Measurements from ENCODE around the gene GPT2. TPM values are rescaled to one million over a fixed set of nuclear protein-coding genes. Genes with fewer than 3 reads are reported as not detected.

The GPT2 gene
- total RNA-seq, 1 donor from 2014 or later = 17.4 TPM

- H3K27me3 Mint-ChIP-seq = no peaks in the 10 kb centered on the region
- intact Hi-C loops (cut with micrococcal nuclease) = loop anchor here (1.0 to 2.0 kb wide), 4 partner anchors 24 to 235 kb away; partner anchors contain the start of genes GPT2, ORC6 and VPS35
- peak; percentile 30 for ATAC-seq (ENCODE audit: low read depth)
- H3K4me1 Mint-ChIP-seq = peaks cover 56% of the 10 kb centered on the region
- CTCF ChIA-PET = interaction anchor here (1.0 to 4.2 kb wide), 13 partner anchors 9 to 235 kb away, joined by 3 to 47 read pairs (median 5); partner anchors contain the start of gene GPT2
- H3K36me3 Mint-ChIP-seq (ENCODE audit: low read depth) = no peaks in the 10 kb centered on the region
- no peak overlapping the region for H3K4me3 Mint-ChIP-seq
- POLR2A ChIA-PET = interaction anchor here (0.6 to 1.5 kb wide), 7 partner anchors 8 to 250 kb away, joined by 3 to 9 read pairs (median 4); no protein-coding TSS in a partner anchor
- no peaks in the 10 kb centered on the region for H3K9me3 Mint-ChIP-seq
- DNase-seq = peak; percentile 33
- no peak overlapping the region for H3K27ac Mint-ChIP-seq
- TF ChIP-seq CTCF (IDR thresholded peaks at IDR 0.05) = peak; percentile 77
Observed at GRCh38 chr16:46908540-46909372, 24.6 kb downstream of the GPT2 start.

- H3K4me3 Mint-ChIP-seq = peak overlapping the region; percentile 50
- peak; percentile 43 for ATAC-seq (ENCODE audit: low read depth)
Observed at GRCh38 chr16:46911038-46911437, 26.9 kb downstream of the GPT2 start.

GRCh38 chr16:46911650-46912049, 27.5 kb downstream of the GPT2 start:
- POLR2A ChIA-PET = interaction anchor here (1.6 kb wide), 1 partner anchor 238 kb away, joined by 3 read pairs; no protein-coding TSS in a partner anchor
- no peaks in the 10 kb centered on the region for H3K36me3 Mint-ChIP-seq (ENCODE audit: low read depth)
- intact Hi-C loops (cut with micrococcal nuclease) = loop anchor here (1.0 kb wide), 1 partner anchor 8 kb away; no protein-coding TSS in a partner anchor
- no peak overlapping the region for H3K4me3 Mint-ChIP-seq
- peaks cover 85% of the 10 kb centered on the region for H3K4me1 Mint-ChIP-seq
- CTCF ChIA-PET = interaction anchor here (2.3 to 3.5 kb wide), 3 partner anchors 8 to 238 kb away, joined by 6 to 17 read pairs (median 7); no protein-coding TSS in a partner anchor
- DNase-seq (no peak), ATAC-seq (ENCODE audit: low read depth) (no peak)
- no peaks in the 10 kb centered on the region for H3K9me3 Mint-ChIP-seq
- H3K27ac Mint-ChIP-seq = peak overlapping the region; percentile 69
- no peaks in the 10 kb centered on the region for H3K27me3 Mint-ChIP-seq
- TF ChIP-seq CTCF (IDR thresholded peaks at IDR 0.05) = no peak

More at GRCh38 chr16:46911038-46911437, 26.9 kb downstream of the GPT2 start:
- no peaks in the 10 kb centered on the region for H3K27me3 Mint-ChIP-seq
- H3K36me3 Mint-ChIP-seq (ENCODE audit: low read depth) = no peaks in the 10 kb centered on the region
- DNase-seq = no peak
- ChIA-PET POLR2A (interaction anchor here (1.1 kb wide), 1 partner anchor 123 kb away, joined by 4 read pairs; no protein-coding TSS in a partner anchor), CTCF (interaction anchor here (1.0 to 4.2 kb wide), 8 partner anchors 9 to 238 kb away, joined by 3 to 47 read pairs (median 6); no protein-coding TSS in a partner anchor)
- intact Hi-C loops (cut with micrococcal nuclease) = loop anchor here (1.0 kb wide), 1 partner anchor 8 kb away; no protein-coding TSS in a partner anchor
- no peaks in the 10 kb centered on the region for H3K9me3 Mint-ChIP-seq
- H3K27ac Mint-ChIP-seq = peak overlapping the region; percentile 72
- TF ChIP-seq CTCF (IDR thresholded peaks at IDR 0.05) = no peak
- H3K4me1 Mint-ChIP-seq = peaks cover 78% of the 10 kb centered on the region

- Mint-ChIP-seq H3K9me3 (no peaks in the 10 kb centered on the region), H3K27me3 (no peaks in the 10 kb centered on the region), H3K4me3 (no peak overlapping the region), H3K36me3 (ENCODE audit: low read depth) (no peaks in the 10 kb centered on the region), H3K27ac (peak overlapping the region; percentile 80), H3K4me1 (peaks cover 98% of the 10 kb centered on the region)
- no peak for ATAC-seq (ENCODE audit: low read depth)
- no peak for DNase-seq
- CTCF ChIA-PET = interaction anchor here (1.1 kb wide), 1 partner anchor 61 kb away, joined by 4 read pairs; no protein-coding TSS in a partner anchor
- POLR2A ChIA-PET = no interaction called here
- TF ChIP-seq CTCF (IDR thresholded peaks at IDR 0.05) = no peak
- intact Hi-C loops (cut with micrococcal nuclease) = loop anchor here (5.0 kb wide), 1 partner anchor 127 kb away; no protein-coding TSS in a partner anchor
Observed at GRCh38 chr16:46914556-46915201, 30.5 kb downstream of the GPT2 start.
